IMR-90 (cell line): ENCODE data around the gene KLHL6.
"Not testable (repeated sequence)": the region's sequence is repeated elsewhere in the genome, so short reads cannot be mapped to it uniquely, and the experiment has no call there.

Experiments used
- BHLHE40 ChIP-seq: fragments of 150-350 bp; IDR thresholded peaks from 2 replicates; pipeline ENCODE4 v1.6.1; 2016; ENCODE audit warnings: mild to moderate bottlenecking, low read depth, low read length
- CEBPB ChIP-seq: IDR thresholded peaks from 2 replicates; pipeline ENCODE4 v1.6.1; 2012; ENCODE audit warnings: low read depth, low read length, improper control_type of control experiment
- CHD1 ChIP-seq: IDR thresholded peaks from 2 replicates; pipeline ENCODE4 v1.6.1; 2012; ENCODE audit warnings: low read depth, low read length, improper control_type of control experiment
- CTCF ChIP-seq: conservative IDR thresholded peaks from 2 replicates; pipeline ENCODE4 v1.5.1; 2012; ENCODE audit warnings: mild to moderate bottlenecking, low read depth, low read length, improper control_type of control experiment
- ELK1 ChIP-seq: fragments of 150-350 bp; IDR thresholded peaks from 2 replicates; pipeline ENCODE4 v1.6.1; 2016; ENCODE audit warnings: low read depth, mild to moderate bottlenecking, low read length, moderate library complexity, borderline replicate concordance
- FOS ChIP-seq: fragments of 150-350 bp; IDR thresholded peaks from 2 replicates; pipeline ENCODE4 v1.6.1; 2016; ENCODE audit warnings: low read depth, low read length
- MAZ ChIP-seq: IDR thresholded peaks from 2 replicates; pipeline ENCODE4 v1.6.1; 2012; ENCODE audit warnings: low read depth, mild to moderate bottlenecking, low read length, improper control_type of control experiment, moderate library complexity, borderline replicate concordance
- MXI1 ChIP-seq: IDR thresholded peaks from 2 replicates; pipeline ENCODE4 v1.6.1; 2012; ENCODE audit warnings: low read depth, mild to moderate bottlenecking, low read length, moderate library complexity, borderline replicate concordance
- POLR2A ChIP-seq: IDR thresholded peaks from 2 replicates; pipeline ENCODE4 v1.6.1; 2012; ENCODE audit warnings: mild to moderate bottlenecking, low read depth, low read length
- RAD21 ChIP-seq: IDR thresholded peaks from 2 replicates; pipeline ENCODE4 v1.6.1; 2012; ENCODE audit warnings: low read length, improper control_type of control experiment
- RCOR1 ChIP-seq: IDR thresholded peaks from 2 replicates; pipeline ENCODE4 v1.6.1; 2012; ENCODE audit warnings: mild to moderate bottlenecking, low read length, improper control_type of control experiment; ENCODE audit not compliant: insufficient replicate concordance
- RFX5 ChIP-seq: IDR thresholded peaks from 2 replicates; pipeline ENCODE4 v1.8.0; 2012; ENCODE audit warnings: low read depth, mild to moderate bottlenecking, low read length, moderate library complexity
- SMC3 ChIP-seq: fragments of 150-350 bp; IDR thresholded peaks from 2 replicates; pipeline ENCODE4 v1.6.1; 2016; ENCODE audit warnings: low read depth, mild to moderate bottlenecking, antibody characterized with exemption, low read length, moderate library complexity

GRCh38 chr3:183511286-183512131 is 44.0 kb downstream of the KLHL6 start:
- TF ChIP-seq CTCF, ELK1, MAZ, BHLHE40, POLR2A, FOS, MXI1, CHD1, RAD21, RFX5, SMC3, CEBPB, RCOR1: not testable (repeated sequence)
